ENCODE data around the gene ZNF385D. TPM values are rescaled to one million over a fixed set of nuclear protein-coding genes. Genes with fewer than 3 reads are reported as not detected.

ZNF385D gene
- total and polyA plus RNA-seq, 7 donors: under 0.01 to 4.3 (median 1.2) TPM

DNA sequence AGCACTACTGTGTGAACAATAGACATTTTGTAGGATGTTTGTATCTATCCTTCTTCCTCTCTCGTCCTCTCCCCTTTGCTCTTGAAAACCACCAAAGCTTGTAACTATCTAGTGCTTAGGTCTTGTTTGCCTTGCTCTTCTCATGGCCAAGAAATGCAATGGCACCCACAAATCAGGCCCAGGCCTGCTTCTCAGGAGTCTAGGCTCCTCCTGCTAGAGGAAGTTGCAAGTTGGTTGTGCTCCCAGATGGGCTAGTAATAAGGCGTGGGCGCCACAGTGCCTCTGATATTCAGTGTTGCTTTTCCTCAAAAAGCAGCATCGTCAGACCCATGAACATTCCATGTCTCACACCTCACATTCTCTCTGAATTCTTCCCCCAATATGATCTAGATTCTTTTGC lies 28.7 kb downstream of the ZNF385D start:
- TF ChIP-seq CTCF (IDR thresholded peaks at IDR 0.05) (no peak), POLR2AphosphoS5 (IDR thresholded peaks at IDR 0.05) (no peak), POLR2A (IDR thresholded peaks at IDR 0.05) (no peak), EP300 (IDR thresholded peaks at IDR 0.05) (no peak)
- WGBS, 2 donors: 90% methylated on average over 4 of the region's 4 CpGs
- Histone ChIP-seq H3K4me3 (no peak overlapping the region), H3K36me3 (no peaks in the 10 kb centered on the region), H3K27me3 (no peaks in the 10 kb centered on the region), H3K9me3 (no peaks in the 10 kb centered on the region), H3K4me1 (no peaks in the 10 kb centered on the region), H3K27ac (no peak overlapping the region)
- no peak for DNase-seq
- intact Hi-C loops (cut with DNase I): no loop called here

DNA sequence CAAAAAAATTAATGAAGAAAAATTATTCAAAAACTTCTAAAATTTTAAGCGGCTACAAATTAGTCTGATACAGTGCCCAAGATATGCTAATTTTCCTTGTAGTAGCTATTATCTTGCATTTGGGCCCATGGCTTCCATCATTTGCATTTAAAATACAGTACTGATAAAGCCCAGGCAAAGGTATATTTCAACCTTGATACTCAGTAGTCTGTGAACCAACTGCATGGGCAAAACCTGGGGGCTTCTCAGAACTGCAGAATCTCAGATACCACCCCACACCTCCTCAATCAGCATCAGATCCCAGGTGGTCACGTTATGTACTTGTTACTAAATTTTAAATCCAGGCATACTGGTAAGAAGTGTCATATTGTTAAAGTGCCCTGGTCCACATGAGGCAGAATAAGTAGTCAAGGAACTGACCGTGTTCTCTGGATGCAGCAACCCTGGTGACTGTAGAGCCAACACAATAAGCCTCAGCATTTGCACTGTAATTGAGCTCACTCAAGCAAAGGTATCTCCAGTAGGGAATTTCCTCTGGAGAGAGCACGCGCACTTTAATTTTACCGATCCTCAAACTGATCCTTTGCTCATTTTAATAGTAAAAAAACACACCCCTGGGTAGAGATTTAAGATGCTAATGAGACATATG lies 31.9 kb downstream of the ZNF385D start:
- Histone ChIP-seq H3K4me1 (no peaks in the 10 kb centered on the region), H3K27me3 (no peaks in the 10 kb centered on the region), H3K36me3 (no peaks in the 10 kb centered on the region), H3K4me3 (no peak overlapping the region), H3K9me3 (peaks cover 0 to 2% (median 0%) of the 10 kb centered on the region in 4 donors), H3K27ac (no peak overlapping the region)
- no peak for TF ChIP-seq EP300 (IDR thresholded peaks at IDR 0.05)
- no peak for TF ChIP-seq POLR2AphosphoS5 (IDR thresholded peaks at IDR 0.05)
- TF ChIP-seq CTCF (IDR thresholded peaks at IDR 0.05): no peak
- TF ChIP-seq POLR2A (IDR thresholded peaks at IDR 0.05): no peak
- WGBS, 2 donors: 82 to 87% methylated on average over 6 of the region's 6 CpGs
- intact Hi-C loops (cut with DNase I): no loop called here
- DNase-seq: no peak

GRCh38 chr3:21718161-21718765 lies 32.7 kb downstream of the ZNF385D start:
- no peak overlapping the region for H3K4me3 ChIP-seq
- H3K4me1 ChIP-seq: no peaks in the 10 kb centered on the region
- H3K27me3 ChIP-seq: no peaks in the 10 kb centered on the region
- no peak overlapping the region for H3K27ac ChIP-seq
- DNase-seq: no peak
- peaks cover 0 to 4% (median 0%) of the 10 kb centered on the region in 4 donors for H3K9me3 ChIP-seq
- intact Hi-C loops (cut with DNase I): no loop called here
- H3K36me3 ChIP-seq: no peaks in the 10 kb centered on the region
- TF ChIP-seq POLR2AphosphoS5 (IDR thresholded peaks at IDR 0.05): no peak
- 88 to 92% methylated on average over 3 of the region's 3 CpGs for WGBS, 2 donors

GRCh38 chr3:21715662-21716061 lies 35.3 kb downstream of the ZNF385D start:
- no peak for TF ChIP-seq EP300 (IDR thresholded peaks at IDR 0.05)
- no peak for TF ChIP-seq POLR2A (IDR thresholded peaks at IDR 0.05)
- no peak for TF ChIP-seq POLR2AphosphoS5 (IDR thresholded peaks at IDR 0.05)
- no peak for TF ChIP-seq CTCF (IDR thresholded peaks at IDR 0.05)
- no peak overlapping the region for H3K4me3 ChIP-seq
- H3K27ac ChIP-seq: no peak overlapping the region
- H3K36me3 ChIP-seq: no peaks in the 10 kb centered on the region
- WGBS, 2 donors: 42 to 65% methylated on average over 2 of the region's 2 CpGs
- no peaks in the 10 kb centered on the region for H3K4me1 ChIP-seq
- H3K27me3 ChIP-seq: no peaks in the 10 kb centered on the region
- H3K9me3 ChIP-seq: peaks cover 0 to 4% (median 0%) of the 10 kb centered on the region in 4 donors
- intact Hi-C loops (cut with DNase I): no loop called here
- no peak for DNase-seq

GRCh38 chr3:21705769-21706168 lies 45.2 kb downstream of the ZNF385D start:
- DNase-seq: no peak
- no peak for TF ChIP-seq POLR2A (IDR thresholded peaks at IDR 0.05)
- no peak for TF ChIP-seq CTCF (IDR thresholded peaks at IDR 0.05)
- no peak for TF ChIP-seq EP300 (IDR thresholded peaks at IDR 0.05)
- no peak for TF ChIP-seq POLR2AphosphoS5 (IDR thresholded peaks at IDR 0.05)
- H3K4me1 ChIP-seq: no peaks in the 10 kb centered on the region
- no peak overlapping the region for H3K4me3 ChIP-seq
- H3K36me3 ChIP-seq: no peaks in the 10 kb centered on the region
- 46 to 75% methylated on average over 3 of the region's 3 CpGs for WGBS, 2 donors
- peaks cover 0 to 6% (median 0%) of the 10 kb centered on the region in 4 donors for H3K9me3 ChIP-seq
- intact Hi-C loops (cut with DNase I): no loop called here
- no peaks in the 10 kb centered on the region for H3K27me3 ChIP-seq
- no peak overlapping the region for H3K27ac ChIP-seq
